GM15510 (cell line): ENCODE measurements around the gene NPAS3.

Source experiments
- POLR2A ChIP-seq: IDR thresholded peaks from 3 replicates; pipeline ENCODE4 v1.6.1; 2011; ENCODE audit warnings: borderline replicate concordance; ENCODE audit not compliant: insufficient read length; ENCODE audit errors: extremely low read depth

The NPAS3 gene

DNA sequence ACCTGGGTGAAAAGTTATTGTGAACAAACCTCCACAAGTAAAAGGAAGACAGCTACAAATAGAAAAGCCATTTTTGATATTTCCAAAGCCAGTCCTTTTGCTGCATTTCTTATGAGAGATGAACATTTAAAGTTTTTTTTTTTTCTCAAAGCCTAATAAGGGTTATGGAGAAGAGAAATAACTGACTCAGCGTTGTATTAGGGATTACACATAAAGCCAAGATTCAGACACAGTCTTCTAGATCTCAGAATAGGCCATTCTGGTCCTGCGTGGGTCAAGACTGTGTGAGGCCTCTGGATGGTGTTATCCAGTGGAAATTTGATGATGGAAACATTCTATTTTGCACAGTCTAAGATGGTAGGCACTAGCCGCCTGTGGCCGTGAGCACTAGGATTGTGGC lies 552.4 kb downstream of the NPAS3 start:
- no peak for TF ChIP-seq POLR2A

DNA sequence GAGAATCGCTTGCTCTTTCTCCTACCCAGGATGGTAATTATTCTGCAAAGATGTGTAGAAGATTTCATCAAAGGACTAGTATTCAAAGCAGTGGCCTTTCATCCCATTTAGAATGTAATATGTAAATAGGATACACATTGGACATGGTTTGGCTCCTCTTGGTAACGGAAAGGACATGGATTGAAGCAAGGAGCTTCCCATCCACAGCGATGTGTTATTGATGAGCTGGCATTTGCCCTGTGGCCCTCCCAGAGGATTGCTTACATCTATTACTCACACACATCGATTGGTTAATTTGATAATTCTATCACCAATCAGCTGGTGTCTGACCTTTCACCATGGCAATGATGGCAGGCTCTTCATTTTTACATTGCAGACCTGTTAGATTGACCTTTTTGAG lies 553.8 kb downstream of the NPAS3 start:
- no peak for TF ChIP-seq POLR2A

DNA sequence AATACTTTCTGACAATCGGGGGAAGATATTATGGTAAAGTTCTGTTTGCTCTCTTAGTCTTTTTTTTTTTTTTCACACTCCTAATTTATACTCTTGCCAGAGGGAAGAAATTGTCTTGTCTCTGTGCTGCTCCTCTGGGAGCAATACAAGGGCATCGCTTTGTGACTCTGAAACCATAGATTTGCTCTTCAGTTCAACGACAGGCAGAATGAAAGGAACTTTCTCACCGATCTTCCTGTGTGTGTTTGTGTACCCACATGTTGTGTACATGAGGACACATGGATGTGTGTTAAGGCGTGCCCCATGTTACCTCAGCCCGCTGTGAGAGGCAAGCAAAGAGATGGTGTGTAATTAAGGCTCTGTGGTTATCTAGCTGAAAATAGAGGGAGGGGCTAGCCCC lies 554.6 kb downstream of the NPAS3 start:
- no peak for TF ChIP-seq POLR2A

DNA sequence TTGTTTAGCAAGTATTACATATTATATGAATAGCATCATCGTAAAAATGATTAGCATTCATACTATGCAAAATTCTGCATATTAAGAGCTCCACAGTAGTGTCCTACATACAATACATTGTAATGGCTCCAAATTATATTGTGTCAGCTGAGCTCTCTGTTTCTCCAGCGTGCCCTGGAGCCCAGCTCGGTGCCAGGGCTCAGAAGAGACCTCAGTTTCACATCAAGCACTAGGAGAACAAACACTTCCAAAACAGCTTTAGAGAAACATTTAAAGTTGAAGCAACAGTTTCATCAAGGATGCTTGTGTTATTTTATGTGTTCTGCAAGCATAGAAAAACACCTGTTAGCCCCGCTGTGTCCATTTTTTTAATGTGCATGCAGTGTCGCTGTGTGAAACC lies 555.3 kb downstream of the NPAS3 start:
- TF ChIP-seq POLR2A = no peak

DNA sequence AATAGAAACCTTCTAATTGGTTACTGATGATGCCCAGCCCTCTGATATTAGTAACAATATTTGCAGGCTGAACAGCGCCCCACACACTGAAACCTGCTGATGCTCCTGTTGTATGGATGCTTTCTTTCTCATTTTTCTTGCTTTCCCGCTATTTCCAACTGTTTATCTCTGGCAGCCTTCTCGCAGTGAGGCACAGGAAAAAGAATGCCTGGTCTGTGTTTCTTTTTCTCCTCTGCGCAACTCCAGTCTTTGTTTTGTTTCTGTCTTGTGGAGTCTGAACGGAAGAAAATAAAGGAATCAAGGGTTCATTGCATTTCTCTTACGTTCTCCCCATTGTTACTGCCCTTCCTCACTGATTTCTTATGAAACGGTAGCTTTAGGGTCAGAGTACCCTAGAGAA lies 561.0 kb downstream of the NPAS3 start:
- TF ChIP-seq POLR2A = no peak

DNA sequence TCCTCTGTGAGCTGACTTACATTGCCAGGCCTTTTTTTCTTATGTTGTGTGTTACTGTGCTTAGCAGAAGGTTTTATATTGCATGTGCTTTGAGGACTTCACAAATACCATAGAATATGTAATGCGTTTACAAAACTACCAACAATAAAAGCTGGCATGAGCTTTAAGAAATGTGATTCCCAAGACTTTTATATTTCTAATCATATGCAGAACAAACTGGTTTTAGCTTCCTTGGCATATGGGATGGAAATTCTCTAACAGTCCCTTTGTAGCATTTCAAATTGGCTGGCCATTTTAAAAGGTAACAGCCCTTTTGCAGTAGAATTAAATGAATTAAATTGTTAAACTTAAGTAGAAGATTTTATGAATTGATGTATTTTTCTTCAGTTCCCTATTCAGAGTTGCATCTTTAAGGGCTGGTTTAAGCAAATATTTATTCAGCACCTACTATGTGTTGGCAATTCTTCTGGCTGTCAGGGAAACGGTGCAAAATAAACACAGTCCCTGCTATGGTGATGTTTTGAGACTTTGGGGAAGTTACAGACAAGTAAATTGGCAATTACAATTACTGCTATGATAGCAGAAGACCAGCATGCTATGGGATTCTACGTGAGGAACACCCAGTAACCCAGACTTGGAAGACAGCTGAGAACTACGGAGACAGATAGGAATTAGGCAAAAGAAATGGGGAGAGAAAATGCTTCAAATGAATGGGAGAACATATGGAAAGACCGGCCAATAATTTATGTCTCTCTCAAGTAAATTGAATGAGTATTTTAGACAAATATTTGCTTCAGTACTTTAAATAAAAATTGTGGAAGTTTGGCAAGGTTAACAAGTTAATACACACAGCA lies 565.8 kb downstream of the NPAS3 start:
- TF ChIP-seq POLR2A = no peak

DNA sequence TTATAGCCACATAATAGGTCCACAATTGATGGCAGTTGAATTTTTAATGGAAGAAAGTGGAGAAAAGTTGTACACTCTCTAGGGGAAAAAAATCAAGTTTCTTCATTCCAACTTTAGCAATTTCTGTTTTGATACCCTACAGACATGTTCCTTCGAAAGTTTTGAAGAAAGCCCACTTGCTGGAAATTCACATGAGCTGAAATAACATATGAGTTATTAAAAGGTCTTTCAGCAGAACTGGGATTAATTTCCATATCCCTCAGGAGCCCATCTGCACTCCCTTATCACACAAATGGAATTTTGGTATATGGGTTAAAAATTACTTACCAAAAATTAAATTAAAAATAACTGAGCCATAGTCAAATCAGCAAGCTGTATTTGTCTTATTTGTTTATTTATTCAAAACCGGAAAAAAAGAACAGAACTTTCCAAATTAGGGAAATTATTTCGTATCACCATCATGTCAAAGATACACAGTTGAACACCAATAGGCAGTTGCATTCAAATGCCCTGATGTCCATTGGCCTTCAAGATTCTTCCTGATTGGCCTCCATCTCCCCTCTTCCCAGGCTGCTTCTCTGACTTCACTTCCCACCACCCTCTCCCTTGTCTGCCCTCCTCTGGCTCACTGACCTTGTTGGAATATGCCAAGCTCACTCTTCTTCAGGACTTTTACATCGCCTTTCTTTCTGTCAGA lies 566.7 kb downstream of the NPAS3 start:
- TF ChIP-seq POLR2A = no peak

DNA sequence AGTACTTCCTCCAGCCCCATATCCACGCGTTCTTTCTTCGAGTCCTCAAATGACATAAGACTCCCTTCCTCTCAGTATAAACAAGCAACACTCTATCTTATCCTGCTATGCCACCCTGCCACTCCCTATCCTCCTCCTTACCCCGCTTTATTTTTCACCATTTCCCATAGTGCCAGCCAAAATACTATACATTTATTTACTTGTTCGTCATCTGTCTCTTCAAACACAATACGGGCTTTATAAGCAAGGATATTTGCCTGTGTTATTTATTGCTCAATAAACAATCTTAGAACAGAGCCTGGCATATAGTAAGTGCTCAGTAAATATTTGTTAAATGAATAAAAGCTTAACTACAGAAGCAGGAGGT lies 567.3 kb downstream of the NPAS3 start:
- TF ChIP-seq POLR2A = no peak

DNA sequence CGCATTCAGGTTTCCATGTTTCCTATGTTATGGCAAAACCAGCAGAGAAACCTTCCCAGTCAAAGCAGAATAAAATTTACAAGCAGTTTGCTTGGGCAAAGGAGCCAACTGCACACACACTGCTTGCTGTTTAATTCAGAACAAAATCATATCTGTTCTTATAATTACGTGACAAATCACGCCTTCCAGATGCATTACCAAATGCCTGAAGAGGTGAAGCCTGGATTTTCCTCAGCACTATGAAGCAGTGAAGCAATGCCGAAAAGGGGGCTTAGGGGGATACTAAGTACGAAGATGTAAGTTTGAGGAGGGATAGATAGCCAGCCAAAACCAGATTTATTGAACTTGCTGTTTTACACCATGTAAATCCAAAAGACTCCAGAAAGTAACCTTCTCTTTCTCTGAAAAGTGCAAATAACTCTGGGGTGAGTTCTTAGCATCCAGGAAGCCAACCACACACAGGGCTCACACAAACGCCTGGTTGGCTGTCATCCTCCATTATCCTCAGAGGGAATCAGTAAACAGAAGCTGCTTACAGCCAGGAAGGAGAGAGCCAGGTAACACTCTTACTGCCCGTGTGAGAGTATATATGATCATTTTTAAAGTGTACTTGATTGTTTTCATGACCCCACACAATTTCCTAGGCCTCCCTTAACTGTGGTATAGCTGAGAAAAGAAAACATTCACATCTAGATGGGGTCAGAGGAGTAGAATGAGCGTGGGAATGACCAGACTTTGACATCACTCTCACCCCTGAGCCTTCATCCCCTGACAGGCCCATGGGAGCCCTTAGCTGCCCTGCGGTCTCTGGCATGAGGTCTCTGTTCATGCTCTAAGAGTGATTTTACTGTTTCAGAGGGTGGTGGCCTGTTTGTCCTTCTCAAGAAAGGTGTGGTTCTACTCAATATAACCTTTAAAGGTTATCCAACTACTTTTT lies 569.7 kb downstream of the NPAS3 start:
- no peak for TF ChIP-seq POLR2A

DNA sequence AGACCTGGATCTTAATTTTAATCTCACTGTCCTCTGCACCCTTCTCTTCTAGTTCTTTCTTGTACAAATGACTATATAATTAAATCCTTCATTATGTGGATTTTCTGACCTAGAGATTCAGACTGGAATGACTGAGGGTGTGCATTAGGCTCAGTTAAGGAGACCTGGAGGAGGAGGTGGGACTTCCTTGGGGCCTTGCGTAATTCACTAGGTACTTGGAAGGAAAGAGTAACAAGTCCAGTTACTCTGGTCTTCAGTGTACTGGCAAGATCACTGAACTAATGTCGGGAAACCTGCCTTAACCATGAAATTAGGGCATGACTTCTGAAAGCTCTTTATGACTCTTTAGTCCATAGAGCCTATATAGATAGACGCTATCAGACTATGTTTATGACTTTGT lies 570.8 kb downstream of the NPAS3 start:
- TF ChIP-seq POLR2A = no peak

DNA sequence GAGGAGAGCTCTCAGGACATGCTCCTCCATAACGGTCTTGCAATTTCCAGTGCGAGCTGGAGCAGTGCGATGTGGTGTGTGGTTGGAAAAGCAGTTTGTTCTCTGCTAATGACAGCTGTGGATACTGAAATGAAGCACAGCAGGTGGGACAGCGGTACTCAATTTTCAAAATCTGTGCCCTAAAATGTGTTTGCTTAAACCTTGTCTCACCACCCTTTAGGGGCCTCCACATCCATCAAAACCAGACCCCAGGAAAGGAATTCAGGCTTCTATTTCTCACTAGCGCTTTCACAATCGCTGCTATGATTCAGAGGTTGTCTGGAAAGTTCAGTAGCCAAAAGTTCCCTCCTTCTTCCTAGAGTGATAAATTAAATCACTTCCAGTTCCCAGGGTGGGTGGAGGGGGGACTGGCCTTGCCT lies 571.4 kb downstream of the NPAS3 start:
- no peak for TF ChIP-seq POLR2A

DNA sequence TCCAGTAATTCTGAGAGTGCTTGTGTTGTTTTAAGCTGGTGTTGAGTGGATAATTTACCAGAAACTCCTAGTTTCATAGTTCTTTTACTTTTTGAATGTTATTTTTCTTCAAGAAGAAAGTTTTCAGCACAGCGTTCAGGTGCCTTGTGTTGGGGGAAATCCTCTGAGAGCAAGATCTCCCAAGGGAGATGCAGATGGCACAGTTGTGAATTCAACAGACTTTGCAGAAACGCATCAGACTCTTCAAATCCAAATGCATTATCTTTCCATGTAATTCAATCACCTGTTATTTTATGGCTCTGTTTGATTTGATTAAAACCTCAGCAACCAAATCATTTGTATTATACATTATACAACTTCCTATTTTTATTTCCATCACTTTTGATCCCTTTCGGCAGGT lies 572.3 kb downstream of the NPAS3 start:
- TF ChIP-seq POLR2A = no peak

DNA sequence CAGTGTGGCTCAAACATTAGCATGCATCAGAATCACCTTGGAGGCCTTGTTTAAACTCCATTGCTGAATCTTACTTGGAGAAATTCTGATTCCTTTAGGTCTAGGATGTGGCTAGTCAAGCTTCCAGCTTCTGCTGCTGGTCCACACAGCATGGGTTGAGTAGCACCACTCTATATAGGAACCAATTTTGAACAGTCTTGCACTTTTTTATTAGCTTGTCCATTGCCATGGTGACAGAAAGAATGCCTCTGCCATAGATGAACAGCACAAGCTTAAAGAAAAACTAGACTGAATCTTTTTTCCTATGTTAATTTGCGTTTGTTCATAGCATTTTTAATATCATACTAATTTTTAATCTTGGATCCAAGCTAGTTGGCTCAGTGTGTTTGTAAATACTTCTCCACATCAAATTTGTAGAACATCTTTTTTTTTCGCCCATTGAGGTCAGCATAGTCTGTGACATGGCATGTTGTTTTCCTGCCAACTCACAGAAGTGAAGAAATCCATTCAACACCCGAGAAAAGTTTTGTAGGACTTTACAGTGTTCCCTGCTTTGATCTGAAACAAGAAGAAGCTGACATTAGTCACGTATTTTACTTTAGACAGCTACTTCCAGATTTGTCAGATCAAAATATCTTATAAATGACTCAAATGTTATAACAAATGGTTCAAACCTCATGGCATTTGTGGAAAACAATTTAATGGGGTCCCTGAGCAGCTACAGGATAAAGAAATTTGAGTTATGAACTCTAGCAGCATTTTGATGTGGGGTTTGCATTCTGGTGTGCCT lies 573.4 kb downstream of the NPAS3 start:
- TF ChIP-seq POLR2A = no peak

DNA sequence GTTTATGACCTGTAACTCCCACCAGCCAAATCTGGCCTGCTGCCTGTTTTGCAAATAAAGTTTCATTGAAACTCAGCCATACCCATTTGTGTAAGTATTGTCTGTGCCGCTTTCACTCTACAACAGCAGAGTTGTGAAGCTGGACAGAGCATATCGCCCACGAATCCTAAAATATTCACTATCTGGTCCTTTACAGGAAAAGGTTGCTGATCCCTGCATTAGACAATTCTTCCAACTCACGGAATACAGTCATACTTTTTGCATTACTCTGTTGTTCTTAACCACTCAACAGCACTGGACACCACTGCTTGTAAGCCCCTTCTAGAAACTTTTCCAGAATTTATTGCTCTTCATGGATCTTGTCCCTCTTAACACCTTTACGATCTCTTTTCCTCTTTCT lies 576.8 kb downstream of the NPAS3 start:
- TF ChIP-seq POLR2A = no peak
